Stimulated activated CD8-positive, alpha-beta memory T cell treated with anti-CD3 and anti-CD28 coated beads, Interleukin-12 subunit alpha, Interleukin-12 subunit beta, amount 100 ng/mL, for 1 hour (primary cell): Measurements from ENCODE around the gene TAOK2.

Source experiments
- DNase-seq: peaks from one replicate; pipeline ENCODE4 v3.0.0-alpha.2; 2020; ENCODE audit warnings: low read depth

Gene TAOK2

GRCh38 chr16:29987371-29988085 lies 13.9 kb downstream of the TAOK2 start:
- no peak for DNase-seq

DNA sequence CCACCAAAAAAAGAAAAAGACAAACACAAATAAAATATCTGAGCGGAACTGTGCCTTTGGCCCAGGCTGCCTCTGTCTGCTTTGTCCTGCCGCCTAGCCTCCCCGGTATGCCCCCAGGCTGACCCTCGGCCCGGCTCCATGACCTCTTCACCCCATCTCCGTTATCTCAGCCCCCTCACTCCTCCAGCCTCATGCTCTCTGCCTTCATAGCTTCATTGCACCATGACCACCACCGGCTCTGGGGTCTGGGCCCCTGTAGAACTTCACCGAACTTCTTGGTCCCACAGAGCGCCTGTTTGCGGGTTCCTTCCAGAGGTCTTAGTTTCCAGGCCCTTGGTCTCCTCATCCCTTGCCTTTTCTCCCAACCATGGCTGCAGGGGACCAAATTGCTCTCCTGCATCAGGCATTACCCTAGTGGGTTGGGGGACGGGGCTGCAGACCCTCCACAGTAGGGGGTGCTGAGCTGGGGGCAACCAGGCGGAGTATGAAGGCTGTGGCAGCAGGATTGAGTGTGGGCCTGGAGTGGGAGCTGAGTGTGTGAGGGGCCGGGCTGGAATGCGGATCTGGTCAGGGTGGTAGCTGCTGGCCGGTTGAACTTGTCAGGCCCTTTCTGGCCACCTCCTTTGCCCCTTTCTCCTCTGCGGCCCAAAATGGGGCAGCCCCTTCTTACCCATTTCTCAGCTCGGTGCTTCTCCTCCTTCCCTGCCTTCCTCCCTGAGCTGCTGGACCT lies 14.8 kb downstream of the TAOK2 start:
- DNase-seq, result no peak

- DNase-seq, result no peak
Observed at GRCh38 chr16:29989111-29989858, 15.6 kb downstream of the TAOK2 start.

DNA sequence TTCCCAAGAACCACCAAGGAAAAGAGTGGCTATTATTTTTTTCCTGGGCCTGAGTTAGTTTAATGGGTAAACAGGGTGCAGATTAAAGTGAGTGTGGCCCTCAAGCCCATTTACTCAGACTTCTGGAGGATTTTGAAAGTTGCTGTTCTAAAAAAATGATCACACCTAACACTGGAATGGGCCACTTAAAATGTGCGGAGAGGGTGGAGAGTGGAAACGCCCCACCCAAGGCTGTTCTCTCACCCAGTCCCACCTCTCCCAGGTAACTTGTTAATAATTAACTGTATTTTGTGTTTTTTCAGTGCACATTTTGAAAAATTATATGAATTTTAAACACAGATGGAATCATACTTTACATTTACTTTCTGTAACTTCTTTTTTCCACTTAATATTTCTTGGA lies 16.4 kb downstream of the TAOK2 start:
- no peak for DNase-seq

GRCh38 chr16:29990883-29991570 lies 17.4 kb downstream of the TAOK2 start:
- no peak for DNase-seq

DNA sequence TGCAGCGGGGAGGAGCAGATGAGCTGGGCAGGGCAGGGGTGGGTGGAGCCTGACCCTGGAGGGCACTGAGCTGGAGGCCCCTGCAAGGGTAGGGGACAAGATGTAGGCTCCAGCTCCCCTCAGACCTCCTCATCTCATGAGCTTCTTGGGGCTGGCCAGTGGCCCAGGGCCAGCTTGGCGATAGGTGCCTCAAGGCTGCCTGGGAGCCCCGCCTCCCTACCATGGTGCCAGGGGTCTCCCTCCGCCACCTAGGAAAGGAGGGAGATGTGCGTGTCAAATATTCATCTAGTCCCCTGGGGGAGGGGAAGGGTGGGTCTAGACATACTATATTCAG lies 17.9 kb downstream of the TAOK2 start:
- DNase-seq, result no peak

DNA sequence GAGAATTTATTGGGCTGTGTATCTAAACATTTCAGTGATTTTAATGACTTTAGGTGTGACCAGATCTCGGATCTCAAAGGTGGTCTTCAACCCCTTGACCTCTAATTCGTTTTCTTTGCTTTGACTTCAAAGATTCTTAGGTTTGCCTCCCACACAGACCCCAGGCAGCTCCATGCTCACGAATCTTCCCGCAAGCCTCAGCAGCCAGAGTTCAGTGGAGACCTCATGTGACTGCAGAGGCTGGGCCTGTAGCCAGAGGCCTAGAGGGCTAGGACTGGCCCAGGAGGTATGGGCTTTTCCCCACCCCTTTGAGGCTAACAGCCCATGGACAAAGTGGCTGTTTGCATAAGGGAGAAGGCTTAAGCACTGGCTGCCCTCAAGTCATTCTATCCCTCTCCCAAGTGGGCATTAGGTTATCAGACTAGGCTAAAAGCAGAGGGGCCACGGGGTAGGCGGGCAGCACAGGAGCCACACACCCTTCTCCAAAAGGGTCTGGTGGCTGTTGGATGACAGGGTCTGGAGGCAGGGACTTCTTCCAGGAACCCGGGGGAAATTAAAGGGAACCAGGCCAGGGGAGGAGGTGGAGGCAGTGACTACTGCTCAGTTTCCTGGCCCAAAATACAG lies 18.8 kb downstream of the TAOK2 start:
- no peak for DNase-seq

GRCh38 chr16:29993191-29993902 lies 19.7 kb downstream of the TAOK2 start:
- DNase-seq, result no peak

GRCh38 chr16:29993903-29994599 lies 20.4 kb downstream of the TAOK2 start:
- no peak for DNase-seq

DNA sequence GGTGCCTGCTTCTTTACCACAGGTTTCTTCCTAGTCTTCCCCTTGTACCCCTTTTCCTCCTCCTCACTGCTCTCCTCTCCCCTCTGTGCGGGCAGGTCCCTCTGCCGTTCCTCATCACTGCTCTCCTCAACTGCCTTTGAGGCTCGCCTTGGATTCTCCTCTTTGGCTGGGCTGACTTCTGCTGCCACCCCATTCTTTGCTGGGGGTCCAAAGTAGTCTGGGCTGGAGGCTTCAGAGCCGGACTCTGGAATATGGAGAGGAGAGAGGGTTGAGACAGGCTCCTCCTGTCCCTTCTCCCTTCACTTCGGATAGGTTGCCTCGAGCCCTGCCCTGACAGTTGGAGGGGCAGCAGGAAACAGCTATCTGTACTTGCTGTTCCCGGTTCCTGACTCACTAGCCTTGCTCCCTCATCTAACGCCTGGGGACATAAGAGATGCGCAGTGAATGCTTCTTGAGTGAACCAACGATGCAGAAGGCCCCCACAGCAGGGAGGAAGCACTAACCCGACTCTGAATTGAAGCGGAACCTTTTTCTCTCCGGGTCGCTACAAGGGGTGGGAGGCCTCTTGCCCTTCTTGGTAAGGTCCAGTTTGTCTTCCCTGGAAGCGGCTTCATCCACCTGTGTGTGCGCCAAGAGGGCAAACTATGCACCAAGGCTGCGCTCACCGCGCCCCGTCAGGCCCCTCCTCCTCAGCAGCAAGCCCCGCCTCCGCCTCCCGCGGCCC lies 21.1 kb downstream of the TAOK2 start:
- DNase-seq, result peak; percentile 39

DNA sequence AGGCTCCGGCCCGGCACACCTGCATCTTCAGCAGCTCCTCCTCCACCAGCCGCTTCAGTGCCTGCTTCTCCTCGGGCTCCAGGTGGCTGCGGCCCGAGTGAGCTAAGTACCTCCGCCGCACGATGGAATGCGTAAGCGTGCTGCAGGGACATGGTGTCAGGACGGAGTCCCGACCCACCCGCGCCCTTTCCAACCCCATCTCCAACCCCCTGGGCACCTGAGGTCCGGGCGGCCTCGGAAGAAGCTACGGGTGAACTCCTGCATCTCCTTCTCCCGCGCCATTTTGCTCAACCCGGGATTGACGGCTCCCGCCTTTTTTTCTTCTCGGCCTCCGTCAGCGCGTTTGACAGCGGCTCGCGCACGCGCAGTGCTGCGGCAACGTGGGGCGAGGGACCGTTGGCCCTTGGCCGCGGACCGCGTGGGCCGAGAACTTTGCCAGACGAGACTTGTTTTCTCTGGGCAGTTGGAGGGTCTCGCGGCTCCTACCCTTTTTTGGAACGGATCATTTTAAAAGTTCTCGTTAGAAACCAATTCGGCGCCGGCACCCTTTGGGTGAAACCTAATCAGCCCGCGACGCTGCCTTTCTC lies 21.7 kb downstream of the TAOK2 start, which contains the start of gene HIRIP3:
HIRIP3 (minus strand) TSS at position 294 of the 587 bp plus-strand sequence; CDS start at position 282, 12 bp downstream.
- DNase-seq, result peak; percentile 73

GRCh38 chr16:29995911-29996765 lies 22.5 kb downstream of the TAOK2 start, which contains the start of gene INO80E:
INO80E (plus strand) TSS chr16:29996241; CDS start chr16:29996311, 70 bp downstream.
- DNase-seq, result peak; percentile 99

DNA sequence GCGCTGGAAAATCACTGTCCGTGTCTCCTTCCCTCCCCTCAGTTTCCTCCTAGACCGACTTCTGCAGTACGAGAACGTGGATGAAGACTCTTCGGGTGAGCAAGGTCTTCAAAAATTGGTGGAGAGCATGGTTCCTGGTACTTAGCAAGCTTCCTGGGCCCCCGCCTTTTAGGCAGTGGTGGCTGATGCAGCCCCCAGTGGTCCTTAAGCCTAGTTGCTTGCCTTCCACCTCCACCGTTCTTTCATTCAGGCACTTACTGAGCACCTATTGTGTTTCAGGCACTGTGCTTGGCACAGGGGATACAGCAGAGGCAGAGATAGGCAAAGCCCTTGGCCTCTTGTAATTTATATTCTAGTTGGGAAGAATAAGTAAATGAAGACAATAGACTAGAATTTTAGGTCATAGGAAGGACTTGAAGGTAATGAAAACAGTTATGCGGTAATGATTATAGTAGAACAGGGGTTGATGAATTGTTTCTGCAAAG lies 23.1 kb downstream of the TAOK2 start:
- no peak for DNase-seq

- no peak for DNase-seq
Observed at GRCh38 chr16:29999605-30000004, 25.9 kb downstream of the TAOK2 start.

- no peak for DNase-seq
Observed at GRCh38 chr16:30000735-30001631, 27.3 kb downstream of the TAOK2 start.

GRCh38 chr16:30002614-30003346 lies 29.1 kb downstream of the TAOK2 start:
- no peak for DNase-seq
